Activated naive CD4-positive, alpha-beta T cell treated with anti-CD3 and anti-CD28 coated beads, Interleukin-2, amount 10 ng/mL, durations not matched to agents 7 days and 5 days (primary cell): ENCODE results near the gene SHC3.

Experiments used
- CTCF ChIA-PET: fragments of 350-600 bp; sonication (Branson Sonifier 250); formaldehyde crosslinking; loops from one replicate; lab custom pipeline; 2021; ENCODE audit warnings: antibody characterized with exemption; lab: Charles Lee
- DNase-seq: peaks from one replicate; pipeline ENCODE4 v3.0.0-alpha.2; 2020
- H3K27ac Mint-ChIP-seq: one replicate; pipeline ENCODE4 v1.8.0; 2021; ENCODE audit warnings: mild to moderate bottlenecking, moderate library complexity, mixed read lengths
- H3K27me3 Mint-ChIP-seq: one replicate; pipeline ENCODE4 v1.8.0; 2021; ENCODE audit warnings: mild to moderate bottlenecking, mixed read lengths
- H3K36me3 Mint-ChIP-seq: one replicate; pipeline ENCODE4 v1.8.0; 2021; ENCODE audit warnings: mixed read lengths
- H3K4me1 Mint-ChIP-seq: one replicate; pipeline ENCODE4 v1.8.0; 2021; ENCODE audit warnings: mixed read lengths
- H3K4me3 Mint-ChIP-seq: one replicate; pipeline ENCODE4 v1.8.0; 2021; ENCODE audit warnings: mild to moderate bottlenecking, moderate library complexity, mixed read lengths
- H3K9me3 Mint-ChIP-seq: one replicate; pipeline ENCODE4 v1.8.0; 2021; ENCODE audit warnings: mixed read lengths

The SHC3 gene

GRCh38 chr9:88957526-88957925, 221.1 kb downstream of the SHC3 start:
- no peak for DNase-seq
- Mint-ChIP-seq H3K9me3 (no peaks in the 10 kb centered on the region), H3K27me3 (peaks cover 47% of the 10 kb centered on the region), H3K4me1 (no peaks in the 10 kb centered on the region), H3K4me3 (no peak overlapping the region), H3K36me3 (no peaks in the 10 kb centered on the region), H3K27ac (no peak overlapping the region)
- CTCF ChIA-PET, result no interaction called here
